GM18867 (cell line): ENCODE data around the gene CRTC3.
A peak's percentile ranks its signal among the peaks of the same experiment; 100 is the strongest.

Experiments used
- ATAC-seq: cut with Tn5 transposase; IDR thresholded peaks from one replicate; pipeline ENCODE4 v1.9.1; 2021; ENCODE audit warnings: mild to moderate bottlenecking, moderate library complexity; ENCODE audit not compliant: unreplicated experiment

CRTC3 gene

GRCh38 chr15:90691369-90691768, 161.6 kb downstream of the CRTC3 start:
- no peak for ATAC-seq

- peak; percentile 58 for ATAC-seq
These were observed 162.5 kb downstream of the CRTC3 start for GRCh38 chr15:90691982-90692773.
